Loucy (cell line): ENCODE measurements around the gene DDX24.

Experiments
- CTCF ChIP-seq: fragments of 200-600 bp; sonication (generic); conservative IDR thresholded peaks from 2 replicates; pipeline ENCODE4 v1.5.1; 2014; ENCODE audit warnings: mild to moderate bottlenecking, antibody characterized with exemption, low read length
- EZH2phosphoT487 ChIP-seq: fragments of 200-600 bp; IDR thresholded peaks from 2 replicates; pipeline ENCODE4 v1.6.1; 2018; ENCODE audit warnings: antibody characterized with exemption, mild to moderate bottlenecking, moderate library complexity, borderline replicate concordance

GRCh38 chr14:94051779-94052178 is 29.2 kb downstream of the DDX24 start:
- TF ChIP-seq CTCF (no peak), EZH2phosphoT487 (no peak)
